Liver (tissue), 2 donors: ENCODE results near the gene XPR1.

Experiments
- RAD21 ChIP-seq, 2 donors: IDR thresholded peaks; 2 replicates each; pipeline ENCODE4 v1.6.1; 2016; ENCODE audit warnings: antibody characterized with exemption in 2 of 2, mild to moderate bottlenecking in 2 of 2
- TF ChIP-seq, protein P1 (sequence below): IDR thresholded peaks from 2 replicates; pipeline ENCODE4 v1.6.1; 2016; ENCODE audit warnings: antibody characterized with exemption
- donor health status: healthy.

DNA sequence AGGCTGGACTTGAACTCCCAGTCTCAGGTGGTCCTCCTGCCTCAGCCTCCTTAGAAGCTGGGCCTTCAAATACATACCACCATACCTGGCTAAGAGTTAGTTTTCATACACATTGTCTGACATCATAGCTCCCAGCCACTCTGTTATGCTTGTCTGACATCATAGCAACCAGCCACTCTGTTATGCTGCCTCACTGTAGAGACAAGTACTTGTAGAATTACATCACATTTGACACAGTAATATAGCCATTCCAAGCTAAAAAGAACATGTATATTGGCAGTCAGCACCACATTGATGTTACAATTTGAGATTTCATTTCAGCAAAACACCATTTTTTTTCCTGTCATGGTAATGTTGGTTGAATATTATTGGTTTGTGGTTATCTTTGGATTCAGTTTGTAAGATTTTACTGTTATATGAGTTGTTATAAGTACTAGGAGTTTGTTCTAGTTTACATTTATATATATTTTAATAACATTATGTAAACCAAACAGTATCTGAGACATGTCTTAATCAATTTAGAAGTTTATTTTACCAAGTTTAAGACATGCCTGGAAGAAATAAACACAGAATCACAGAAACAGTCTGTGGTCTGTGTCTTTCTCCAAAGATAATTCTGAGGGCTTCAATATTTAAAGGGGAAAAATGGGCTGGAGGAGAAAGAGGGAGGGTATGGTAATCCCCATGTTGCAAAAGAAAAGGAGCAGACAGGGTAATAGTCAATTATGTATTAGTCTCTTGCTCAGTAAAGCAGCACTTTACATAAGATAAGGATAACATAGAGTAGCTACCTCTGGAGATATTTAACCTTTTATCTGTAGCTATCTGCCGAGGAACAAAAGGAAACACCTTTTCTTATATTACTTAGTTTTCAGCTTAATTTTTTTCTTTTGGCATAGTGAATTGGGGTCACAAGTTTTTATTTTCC lies 43.0 kb downstream of the XPR1 start:
- TF ChIP-seq, protein P1, sequence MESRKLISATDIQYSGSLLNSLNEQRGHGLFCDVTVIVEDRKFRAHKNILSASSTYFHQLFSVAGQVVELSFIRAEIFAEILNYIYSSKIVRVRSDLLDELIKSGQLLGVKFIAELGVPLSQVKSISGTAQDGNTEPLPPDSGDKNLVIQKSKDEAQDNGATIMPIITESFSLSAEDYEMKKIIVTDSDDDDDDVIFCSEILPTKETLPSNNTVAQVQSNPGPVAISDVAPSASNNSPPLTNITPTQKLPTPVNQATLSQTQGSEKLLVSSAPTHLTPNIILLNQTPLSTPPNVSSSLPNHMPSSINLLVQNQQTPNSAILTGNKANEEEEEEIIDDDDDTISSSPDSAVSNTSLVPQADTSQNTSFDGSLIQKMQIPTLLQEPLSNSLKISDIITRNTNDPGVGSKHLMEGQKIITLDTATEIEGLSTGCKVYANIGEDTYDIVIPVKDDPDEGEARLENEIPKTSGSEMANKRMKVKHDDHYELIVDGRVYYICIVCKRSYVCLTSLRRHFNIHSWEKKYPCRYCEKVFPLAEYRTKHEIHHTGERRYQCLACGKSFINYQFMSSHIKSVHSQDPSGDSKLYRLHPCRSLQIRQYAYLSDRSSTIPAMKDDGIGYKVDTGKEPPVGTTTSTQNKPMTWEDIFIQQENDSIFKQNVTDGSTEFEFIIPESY = no peak
- no peak for TF ChIP-seq RAD21 (IDR thresholded peaks at IDR 0.05)
